SU-DHL-6 (cell line): ENCODE results near the gene CLCA2.

Experiments
- EZH2phosphoT487 ChIP-seq: fragments of 200-600 bp; sonication (generic), shearing (Covaris generic); conservative IDR thresholded peaks from 2 replicates; pipeline ENCODE4 v1.6.1; 2018; ENCODE audit warnings: mild to moderate bottlenecking, antibody characterized with exemption, low read length, moderate library complexity, mixed read lengths
- TF ChIP-seq, protein P1 (sequence below): fragments of 200-600 bp; sonication (generic); IDR thresholded peaks from one replicate; pipeline ENCODE4 v1.5.1; 2017; ENCODE audit warnings: antibody characterized with exemption, mild to moderate bottlenecking, low read length, moderate library complexity; ENCODE audit not compliant: insufficient read depth, poor library complexity, severe bottlenecking

DNA sequence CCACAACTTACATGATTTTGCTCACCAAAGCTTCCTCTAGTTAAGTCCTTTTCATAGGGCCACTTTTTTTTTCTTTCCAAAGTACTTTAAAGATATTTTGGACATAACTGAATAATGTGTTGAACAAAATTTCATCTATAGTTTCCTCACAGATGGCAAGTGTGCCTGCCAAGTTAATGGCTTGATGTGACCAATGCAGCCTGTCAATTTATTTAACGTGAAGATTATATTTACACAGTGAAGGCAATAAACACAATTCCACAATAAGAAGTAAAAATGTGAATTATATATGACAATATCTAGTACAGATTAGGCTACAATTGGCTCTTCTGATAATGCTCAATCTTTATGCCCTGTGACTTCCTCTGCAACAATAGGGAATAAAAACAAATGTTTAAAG is 18.0 kb downstream of the CLCA2 start:
- TF ChIP-seq, protein P1, sequence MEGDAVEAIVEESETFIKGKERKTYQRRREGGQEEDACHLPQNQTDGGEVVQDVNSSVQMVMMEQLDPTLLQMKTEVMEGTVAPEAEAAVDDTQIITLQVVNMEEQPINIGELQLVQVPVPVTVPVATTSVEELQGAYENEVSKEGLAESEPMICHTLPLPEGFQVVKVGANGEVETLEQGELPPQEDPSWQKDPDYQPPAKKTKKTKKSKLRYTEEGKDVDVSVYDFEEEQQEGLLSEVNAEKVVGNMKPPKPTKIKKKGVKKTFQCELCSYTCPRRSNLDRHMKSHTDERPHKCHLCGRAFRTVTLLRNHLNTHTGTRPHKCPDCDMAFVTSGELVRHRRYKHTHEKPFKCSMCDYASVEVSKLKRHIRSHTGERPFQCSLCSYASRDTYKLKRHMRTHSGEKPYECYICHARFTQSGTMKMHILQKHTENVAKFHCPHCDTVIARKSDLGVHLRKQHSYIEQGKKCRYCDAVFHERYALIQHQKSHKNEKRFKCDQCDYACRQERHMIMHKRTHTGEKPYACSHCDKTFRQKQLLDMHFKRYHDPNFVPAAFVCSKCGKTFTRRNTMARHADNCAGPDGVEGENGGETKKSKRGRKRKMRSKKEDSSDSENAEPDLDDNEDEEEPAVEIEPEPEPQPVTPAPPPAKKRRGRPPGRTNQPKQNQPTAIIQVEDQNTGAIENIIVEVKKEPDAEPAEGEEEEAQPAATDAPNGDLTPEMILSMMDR: no peak
- TF ChIP-seq EZH2phosphoT487: no peak
